Panc1 (cell line): Measurements from ENCODE around the gene CD8B. TPM values are rescaled to one million over a fixed set of nuclear protein-coding genes. Genes with fewer than 3 reads are reported as not detected.

Experiments used
- ATAC-seq: fragments of 200-7000 bp; cut with Tn5 transposase; 2 replicates; pipeline ENCODE4 v1.9.1; 2020; ENCODE audit warnings: mild to moderate bottlenecking, moderate library complexity
- BruUV-seq: library from RNA; stranded (reverse); fragments of 400-500 nt; replicated peaks from 2 replicates; lab custom pipeline; 2021; lab: Mats Ljungman, UMichigan
- CTCF ChIA-PET: fragments of 300-600 bp; sonication (Branson Sonifier 250); formaldehyde crosslinking; loops from one replicate; lab custom pipeline; 2022; ENCODE audit warnings: antibody characterized with exemption; lab: Charles Lee
- POLR2A ChIA-PET: fragments of 300-600 bp; sonication (Branson Sonifier 250); formaldehyde crosslinking; loops from one replicate; lab custom pipeline; 2022; ENCODE audit warnings: antibody characterized with exemption; lab: Charles Lee
- DNase-seq: peaks from one replicate; pipeline ENCODE4 v3.0.0-alpha.2; 2010; ENCODE audit warnings: low read depth, low spot score
- H3K27ac ChIP-seq: 2 replicates; pipeline ENCODE4 v1.5.1; 2011; ENCODE audit warnings: mild to moderate bottlenecking, low read length, inconsistent platforms
- H3K27me3 ChIP-seq: fragments of 200-500 bp; sonication (Bioruptor generic); 2 replicates; pipeline ENCODE4 v1.6.0; 2014; ENCODE audit warnings: low read length, inconsistent platforms; ENCODE audit not compliant: control insufficient read depth, insufficient read depth
- H3K36me3 ChIP-seq: fragments of 200-500 bp; sonication (Bioruptor generic); 2 replicates; pipeline ENCODE4 v1.5.1; 2014; ENCODE audit warnings: inconsistent platforms, mild to moderate bottlenecking, low read length, moderate library complexity; ENCODE audit not compliant: control insufficient read depth, insufficient read depth
- H3K4me1 ChIP-seq: 2 replicates; pipeline ENCODE4 v1.5.1; 2011; ENCODE audit warnings: inconsistent platforms, mild to moderate bottlenecking, low read length, moderate library complexity; ENCODE audit not compliant: control insufficient read depth, insufficient read depth
- H3K4me3 ChIP-seq, 2 experiments: 2 replicates each; pipeline ENCODE4 v1.5.1; 2011 to 2012; ENCODE audit warnings: low read depth in 2 of 2, low read length in 2 of 2, mild to moderate bottlenecking in 2 of 2, inconsistent platforms in 1 of 2, moderate library complexity in 1 of 2
- H3K9me3 ChIP-seq: fragments of 200-500 bp; sonication (Bioruptor generic); 2 replicates; pipeline ENCODE4 v1.5.1; 2014; ENCODE audit warnings: low read depth, mild to moderate bottlenecking, inconsistent platforms, low read length, moderate library complexity; ENCODE audit not compliant: control insufficient read depth, insufficient read depth
- POLR2AphosphoS5 ChIP-seq: IDR thresholded peaks from 2 replicates; pipeline ENCODE4 v1.6.1; 2012; ENCODE audit warnings: mild to moderate bottlenecking, low read depth, low read length, moderate library complexity
- SIN3A ChIP-seq: IDR thresholded peaks from 2 replicates; pipeline ENCODE4 v1.6.1; 2012; ENCODE audit warnings: low read depth, mild to moderate bottlenecking, low read length, moderate library complexity, borderline replicate concordance; ENCODE audit not compliant: insufficient read depth
- TCF7L2 ChIP-seq: IDR thresholded peaks from 2 replicates; pipeline ENCODE4 v1.6.1; 2011; ENCODE audit warnings: mild to moderate bottlenecking, low read depth, low read length, inconsistent platforms
- in situ Hi-C: cut with HindIII; loops from 2 replicates; pipeline ENCODE4 v1.10.0; 2016; ENCODE audit warnings: low sequenced_read_pairs, low pct_unique_long_range_greater_than_20kb
- intact Hi-C: fragments of 100-400 bp; cut with micrococcal nuclease; formaldehyde crosslinking; loops from one replicate; pipeline ENCODE4 v1.10.0; 2022; ENCODE audit not compliant: unreplicated experiment
- total RNA-seq: library from RNA; stranded (reverse); gene quantifications from one replicate; pipeline ENCODE4 v1.2.1, GENCODE V29; 2021; ENCODE audit not compliant: unreplicated experiment
- TF ChIP-seq, protein P1 (sequence below), 2 experiments: IDR thresholded peaks; 2 replicates each; pipeline ENCODE4 v1.6.1; 2011 to 2012; ENCODE audit warnings: low read depth in 2 of 2, control low read depth in 1 of 2, low read length in 1 of 2, mild to moderate bottlenecking in 1 of 2, moderate library complexity in 1 of 2; ENCODE audit not compliant: insufficient read depth in 1 of 2
- TF ChIP-seq, protein P2 (sequence below): fragments of 450-650 bp; IDR thresholded peaks from 2 replicates; pipeline ENCODE4 v1.5.1; 2017; ENCODE audit warnings: mild to moderate bottlenecking

CD8B gene
- total RNA-seq, 1 experiment from 2014 or later = not detected

DNA sequence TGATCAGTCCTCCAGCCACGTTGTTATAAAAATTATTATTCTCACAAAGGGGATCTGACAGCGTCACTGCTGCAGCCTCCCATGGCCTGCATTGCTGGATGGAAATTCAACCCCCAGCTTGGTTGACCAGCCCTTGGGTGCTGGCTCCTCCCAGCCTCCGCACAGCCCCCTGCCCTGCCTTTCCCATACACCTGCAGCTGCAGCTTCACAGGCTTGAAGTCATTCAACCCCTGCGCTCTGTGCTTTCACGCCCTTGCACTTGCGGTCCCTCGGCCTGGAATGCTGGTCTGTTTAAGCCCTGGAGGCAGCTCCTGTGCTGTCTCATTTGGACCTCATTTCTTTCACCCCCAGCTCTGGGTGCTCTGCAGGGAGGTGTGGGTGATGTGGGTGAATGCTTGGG is 70.1 kb downstream of the CD8B start:
- BruUV-seq = no TSS peak
- Histone ChIP-seq H3K4me3 (no peak overlapping the region), H3K27me3 (peaks cover 6% of the 10 kb centered on the region), H3K9me3 (peaks cover 10% of the 10 kb centered on the region; the same call in 1 of the 2 replicates), H3K36me3 (no peaks in the 10 kb centered on the region), H3K27ac (no peak overlapping the region), H3K4me1 (no peaks in the 10 kb centered on the region)
- ATAC-seq (no peak), DNase-seq (no peak)
- CTCF ChIA-PET = no interaction called here
- in situ Hi-C loops (no loop called here), intact Hi-C loops (no loop called here)
- POLR2A ChIA-PET = no interaction called here
- no peak for TF ChIP-seq POLR2AphosphoS5
- TF ChIP-seq, protein P1, sequence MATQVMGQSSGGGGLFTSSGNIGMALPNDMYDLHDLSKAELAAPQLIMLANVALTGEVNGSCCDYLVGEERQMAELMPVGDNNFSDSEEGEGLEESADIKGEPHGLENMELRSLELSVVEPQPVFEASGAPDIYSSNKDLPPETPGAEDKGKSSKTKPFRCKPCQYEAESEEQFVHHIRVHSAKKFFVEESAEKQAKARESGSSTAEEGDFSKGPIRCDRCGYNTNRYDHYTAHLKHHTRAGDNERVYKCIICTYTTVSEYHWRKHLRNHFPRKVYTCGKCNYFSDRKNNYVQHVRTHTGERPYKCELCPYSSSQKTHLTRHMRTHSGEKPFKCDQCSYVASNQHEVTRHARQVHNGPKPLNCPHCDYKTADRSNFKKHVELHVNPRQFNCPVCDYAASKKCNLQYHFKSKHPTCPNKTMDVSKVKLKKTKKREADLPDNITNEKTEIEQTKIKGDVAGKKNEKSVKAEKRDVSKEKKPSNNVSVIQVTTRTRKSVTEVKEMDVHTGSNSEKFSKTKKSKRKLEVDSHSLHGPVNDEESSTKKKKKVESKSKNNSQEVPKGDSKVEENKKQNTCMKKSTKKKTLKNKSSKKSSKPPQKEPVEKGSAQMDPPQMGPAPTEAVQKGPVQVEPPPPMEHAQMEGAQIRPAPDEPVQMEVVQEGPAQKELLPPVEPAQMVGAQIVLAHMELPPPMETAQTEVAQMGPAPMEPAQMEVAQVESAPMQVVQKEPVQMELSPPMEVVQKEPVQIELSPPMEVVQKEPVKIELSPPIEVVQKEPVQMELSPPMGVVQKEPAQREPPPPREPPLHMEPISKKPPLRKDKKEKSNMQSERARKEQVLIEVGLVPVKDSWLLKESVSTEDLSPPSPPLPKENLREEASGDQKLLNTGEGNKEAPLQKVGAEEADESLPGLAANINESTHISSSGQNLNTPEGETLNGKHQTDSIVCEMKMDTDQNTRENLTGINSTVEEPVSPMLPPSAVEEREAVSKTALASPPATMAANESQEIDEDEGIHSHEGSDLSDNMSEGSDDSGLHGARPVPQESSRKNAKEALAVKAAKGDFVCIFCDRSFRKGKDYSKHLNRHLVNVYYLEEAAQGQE (IDR thresholded peaks at IDR 0.05; ENCODE audit: insufficient read depth in 1 of 2, low read depth in 2 of 2, low read length in 1 of 2) = no peak
- TF ChIP-seq, protein P2, sequence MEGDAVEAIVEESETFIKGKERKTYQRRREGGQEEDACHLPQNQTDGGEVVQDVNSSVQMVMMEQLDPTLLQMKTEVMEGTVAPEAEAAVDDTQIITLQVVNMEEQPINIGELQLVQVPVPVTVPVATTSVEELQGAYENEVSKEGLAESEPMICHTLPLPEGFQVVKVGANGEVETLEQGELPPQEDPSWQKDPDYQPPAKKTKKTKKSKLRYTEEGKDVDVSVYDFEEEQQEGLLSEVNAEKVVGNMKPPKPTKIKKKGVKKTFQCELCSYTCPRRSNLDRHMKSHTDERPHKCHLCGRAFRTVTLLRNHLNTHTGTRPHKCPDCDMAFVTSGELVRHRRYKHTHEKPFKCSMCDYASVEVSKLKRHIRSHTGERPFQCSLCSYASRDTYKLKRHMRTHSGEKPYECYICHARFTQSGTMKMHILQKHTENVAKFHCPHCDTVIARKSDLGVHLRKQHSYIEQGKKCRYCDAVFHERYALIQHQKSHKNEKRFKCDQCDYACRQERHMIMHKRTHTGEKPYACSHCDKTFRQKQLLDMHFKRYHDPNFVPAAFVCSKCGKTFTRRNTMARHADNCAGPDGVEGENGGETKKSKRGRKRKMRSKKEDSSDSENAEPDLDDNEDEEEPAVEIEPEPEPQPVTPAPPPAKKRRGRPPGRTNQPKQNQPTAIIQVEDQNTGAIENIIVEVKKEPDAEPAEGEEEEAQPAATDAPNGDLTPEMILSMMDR = no peak
- no peak for TF ChIP-seq TCF7L2
- no peak for TF ChIP-seq SIN3A

DNA sequence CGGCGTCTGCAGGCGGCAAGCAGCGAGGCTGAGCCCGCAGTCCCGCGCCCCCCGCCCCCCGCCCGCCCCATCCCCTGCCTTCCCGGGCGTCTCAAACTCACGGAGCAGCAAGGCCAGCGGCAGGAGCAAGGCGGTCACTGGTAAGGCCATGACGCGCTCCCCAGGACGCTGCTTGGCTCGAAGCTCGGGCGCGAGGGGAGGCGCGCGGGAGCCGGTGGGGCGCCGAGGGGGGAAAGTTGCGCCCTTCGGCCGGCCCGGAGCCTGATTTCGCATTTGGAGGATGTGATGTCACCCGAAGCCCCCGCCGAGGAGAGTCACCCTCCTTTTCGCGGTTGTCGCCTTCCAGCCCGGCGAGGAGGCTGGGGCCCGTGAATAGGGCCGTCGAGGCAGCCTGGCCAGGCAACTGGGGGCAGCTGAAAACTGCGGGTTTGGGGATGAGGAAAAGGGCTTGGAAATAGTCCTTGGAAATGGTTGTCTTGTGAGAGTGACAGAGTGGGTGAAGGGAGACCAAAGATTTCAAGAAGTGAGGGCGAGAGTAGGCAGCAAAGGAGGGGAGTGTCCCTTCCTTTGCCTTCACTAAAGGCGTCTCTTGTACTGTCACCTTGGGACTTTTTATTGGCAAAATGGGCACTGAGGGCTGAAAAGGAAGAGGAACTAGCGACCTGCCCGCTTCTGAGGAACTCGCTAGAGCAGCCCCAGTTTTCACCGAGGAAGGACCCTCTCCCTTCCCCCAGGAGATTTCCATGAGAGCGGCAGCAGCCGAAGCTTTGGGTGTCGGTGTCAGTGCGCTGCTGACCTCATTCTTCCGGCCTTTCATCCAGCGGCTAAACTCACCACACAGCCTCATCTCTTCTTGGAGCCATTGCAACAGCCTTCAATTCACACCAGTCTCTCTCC is 70.8 kb downstream of the CD8B start, which contains the start of gene CD8A:
CD8A (minus strand) TSS at position 238 of the 897 bp plus-strand sequence; CDS start at position 150, 88 bp downstream.
- in situ Hi-C loops = no loop called here
- DNase-seq = no peak
- TF ChIP-seq TCF7L2 (no peak), POLR2AphosphoS5 (no peak), SIN3A (no peak)
- TF ChIP-seq, protein P2 = no peak
- TF ChIP-seq, protein P1 (IDR thresholded peaks at IDR 0.05; ENCODE audit: insufficient read depth in 1 of 2, low read depth in 2 of 2, low read length in 1 of 2) = no peak
- ChIA-PET CTCF (no interaction called here), POLR2A (interaction anchor here (0.6 kb wide), 1 partner anchor 19 kb away, joined by 5 read pairs; no protein-coding TSS in a partner anchor)
- ATAC-seq = peak; percentile 9; the same call in 1 of the 2 replicates
- intact Hi-C loops = no loop called here
- Histone ChIP-seq H3K27me3 (peaks cover 6% of the 10 kb centered on the region), H3K4me3 (no peak within 1 kb of the TSS), H3K9me3 (peaks cover 4% of the 10 kb centered on the region; the same call in 1 of the 2 replicates), H3K4me1 (no peaks in the 10 kb centered on the region), H3K36me3 (no peaks in the 10 kb centered on the region), H3K27ac (no peak within 1 kb of the TSS)
- no TSS peak for BruUV-seq
